GM12878 (cell line): ENCODE results near the gene PCLO. TPM values are rescaled to one million over a fixed set of nuclear protein-coding genes. Genes with fewer than 3 reads are reported as not detected.

ENCODE experiments used
- ATAC-seq: fragments of 200-7000 bp; cut with Tn5 transposase; 3 replicates; pipeline ENCODE4 v1.9.1; 2020; ENCODE audit warnings: mild to moderate bottlenecking, moderate library complexity
- BruUV-seq: library from RNA; stranded (reverse); fragments of 400-500 nt; replicated peaks from 2 replicates; lab custom pipeline; 2021; lab: Mats Ljungman, UMichigan
- CTCF ChIA-PET: fragments of 300-600 bp; sonication (Branson Sonifier 250); formaldehyde crosslinking; extraction: SDS; loops from one replicate; lab custom pipeline; 2021; ENCODE audit warnings: inconsistent platforms; lab: Yijun Ruan, JAX
- POLR2A ChIA-PET: fragments of 350-600 bp; formaldehyde crosslinking; extraction: SDS; loops from one replicate; lab custom pipeline; 2021; ENCODE audit warnings: inconsistent platforms; lab: Charles Lee
- RAD21 ChIA-PET: fragments of 300-600 bp; sonication (Branson Sonifier 250); formaldehyde crosslinking; loops from one replicate; lab custom pipeline; 2023; ENCODE audit warnings: antibody characterized with exemption; ENCODE audit not compliant: unreplicated experiment; lab: Charles Lee
- SMC1A ChIA-PET: fragments of 300-600 bp; sonication (Branson Sonifier 250); formaldehyde crosslinking; loops from one replicate; lab custom pipeline; 2023; ENCODE audit not compliant: unreplicated experiment, uncharacterized antibody; lab: Charles Lee
- DNase-seq: peaks from one replicate; pipeline ENCODE4 v3.0.0-alpha.2; 2011; ENCODE audit warnings: low read depth, low spot score
- FAIRE-seq: peaks from 3 replicates; lab custom pipeline; 2011; peaks lifted over from hg19 to GRCh38; lab: Jason Lieb, UNC
- H2AFZ ChIP-seq: 2 replicates; pipeline ENCODE4 v1.6.0; 2011; ENCODE audit warnings: low read depth, low read length, control low read depth; ENCODE audit not compliant: control insufficient read depth
- H3K27ac ChIP-seq: 2 replicates; pipeline ENCODE4 v1.5.1; 2011; ENCODE audit warnings: control low read depth; ENCODE audit not compliant: control insufficient read depth, insufficient read depth
- H3K27me3 ChIP-seq, 2 experiments: replicated peaks in 1 of 2; 2 replicates each; pipeline versions ENCODE4 v1.6.0 to v1.6.1; 2011; ENCODE audit warnings: low read length in 1 of 2; ENCODE audit not compliant: control insufficient read depth in 2 of 2, insufficient read depth in 2 of 2
- H3K36me3 ChIP-seq, 2 experiments: 2 replicates each; pipeline ENCODE4 v1.5.1; 2011; ENCODE audit warnings: low read length in 1 of 2; ENCODE audit not compliant: control insufficient read depth in 2 of 2, insufficient read depth in 2 of 2
- H3K4me1 ChIP-seq: 2 replicates; pipeline ENCODE4 v1.6.1; 2011; ENCODE audit warnings: mild to moderate bottlenecking, low read length, moderate library complexity, mixed read lengths; ENCODE audit not compliant: control insufficient read depth, insufficient read depth
- H3K4me2 ChIP-seq: 2 replicates; pipeline ENCODE4 v1.6.0; 2011; ENCODE audit warnings: control low read depth; ENCODE audit not compliant: control insufficient read depth, insufficient read depth
- H3K4me3 ChIP-seq: fragments of 200-600 bp; sonication (generic); 2 replicates; pipeline ENCODE4 v1.5.1; 2016
- H3K79me2 ChIP-seq: 2 replicates; pipeline ENCODE4 v1.6.0; 2011; ENCODE audit warnings: low read length; ENCODE audit not compliant: control insufficient read depth, insufficient read depth
- H3K9ac ChIP-seq: 2 replicates; pipeline ENCODE4 v1.8.0; 2011; ENCODE audit warnings: low read length, control low read depth, mixed read lengths; ENCODE audit not compliant: control insufficient read depth, insufficient read depth
- H3K9me3 ChIP-seq: replicated peaks from 3 replicates; pipeline ENCODE4 v1.5.1; 2011; ENCODE audit warnings: mild to moderate bottlenecking, low read length; ENCODE audit not compliant: control insufficient read depth, insufficient read depth
- H4K20me1 ChIP-seq: 2 replicates; pipeline ENCODE4 v1.6.0; 2011; ENCODE audit not compliant: control insufficient read depth, insufficient read depth
- KAT2A ChIP-seq: conservative IDR thresholded peaks from 2 replicates; pipeline ENCODE4 v1.6.1; 2011; ENCODE audit warnings: low read depth, low read length; ENCODE audit not compliant: control insufficient read depth
- MLLT1 ChIP-seq: fragments of 450-650 bp; IDR thresholded peaks from 2 replicates; pipeline ENCODE4 v1.6.1; 2016; ENCODE audit warnings: mild to moderate bottlenecking
- ZSCAN29 ChIP-seq: fragments of 450-650 bp; IDR thresholded peaks from 2 replicates; pipeline ENCODE4 v1.6.1; 2017; ENCODE audit warnings: mild to moderate bottlenecking, moderate library complexity
- WGBS: methylation state at CpG from one replicate; pipeline ENCODE4 v1.1.6; 2016; ENCODE audit warnings: low lambda C conversion rate; ENCODE audit not compliant: insufficient replicate concordance, insufficient coverage; ENCODE audit errors: missing lambda C conversion rate; 5-methylcytosine and 5-hydroxymethylcytosine counted together
- in situ Hi-C: fragments of 300-500 bp; cut with MboI; formaldehyde crosslinking; loops from 9 replicates; pipeline ENCODE4 v1.14.3; 2018; ENCODE audit warnings: mixed read lengths
- intact Hi-C: fragments of 100-400 bp; cut with micrococcal nuclease; formaldehyde crosslinking; loops from one replicate; pipeline ENCODE4 v1.14.2; 2022; ENCODE audit not compliant: unreplicated experiment
- polyA plus RNA-seq, 11 experiments: library from polyadenylated mRNA; depleted of rRNA in 4 of 11; unstranded in 6 of 11; stranded (reverse) in 5 of 11; fragments of >200 nt; fragmentation: Nextera tagmentation in 4 of 11; fragmentation: Illumina TruSeq in 1 of 11; extraction: Ambion mirVana in 4 of 11; extraction: Trizol in 1 of 11; gene quantifications; 1 replicate in 1 of 11; 2 replicates in 10 of 11; pipeline versions ENCODE4 v1.2.1 to v1.2.3, GENCODE V29; 2011 to 2016; ENCODE audit warnings: inconsistent platforms in 2 of 11, missing spikeins in 2 of 11, low read depth in 1 of 11
- total RNA-seq, 4 experiments: library from RNA; depleted of rRNA in 3 of 4; stranded (reverse); fragments of >200 nt in 3 of 4; fragmentation: Illumina TruSeq in 1 of 4; extraction: Trizol in 1 of 4; gene quantifications; 2 replicates each; pipeline versions ENCODE4 v1.2.1 to v1.2.3, GENCODE V29; 2013 to 2021
- TF ChIP-seq, protein P1 (sequence below): IDR thresholded peaks from 2 replicates; pipeline ENCODE4 v1.6.1; 2011; ENCODE audit warnings: borderline replicate concordance, low read depth, mild to moderate bottlenecking, moderate library complexity, low read length; ENCODE audit not compliant: insufficient read depth, poor library complexity, severe bottlenecking

The PCLO gene
- total and polyA plus RNA-seq, 10 of the 15 experiments (the other 5 are each of a cell fraction or from before 2014, with no cell fraction given): 0.01 to 0.08 (median 0.03) TPM; not detected in 6

DNA sequence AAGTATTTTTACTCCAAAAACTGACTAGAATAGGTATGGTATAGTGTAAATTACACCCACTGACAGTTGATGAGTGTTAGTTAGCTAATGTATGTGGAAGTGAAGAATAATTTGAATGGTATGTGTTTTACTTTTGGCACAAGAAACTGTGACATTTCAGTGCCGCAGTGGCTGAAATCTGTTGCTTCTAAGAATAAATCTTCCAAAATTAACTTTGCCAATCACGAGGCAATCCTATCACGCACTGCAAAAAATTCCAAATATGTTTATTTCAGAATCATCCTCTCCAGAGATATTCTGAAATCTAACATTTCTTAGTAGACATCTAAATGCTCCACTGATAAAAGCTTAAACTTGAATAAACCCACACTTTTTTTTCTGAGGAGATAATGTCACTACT lies 61.2 kb downstream of the PCLO start (continued):
- TF ChIP-seq ZSCAN29 (no peak), KAT2A (no peak)
- TF ChIP-seq, protein P1, sequence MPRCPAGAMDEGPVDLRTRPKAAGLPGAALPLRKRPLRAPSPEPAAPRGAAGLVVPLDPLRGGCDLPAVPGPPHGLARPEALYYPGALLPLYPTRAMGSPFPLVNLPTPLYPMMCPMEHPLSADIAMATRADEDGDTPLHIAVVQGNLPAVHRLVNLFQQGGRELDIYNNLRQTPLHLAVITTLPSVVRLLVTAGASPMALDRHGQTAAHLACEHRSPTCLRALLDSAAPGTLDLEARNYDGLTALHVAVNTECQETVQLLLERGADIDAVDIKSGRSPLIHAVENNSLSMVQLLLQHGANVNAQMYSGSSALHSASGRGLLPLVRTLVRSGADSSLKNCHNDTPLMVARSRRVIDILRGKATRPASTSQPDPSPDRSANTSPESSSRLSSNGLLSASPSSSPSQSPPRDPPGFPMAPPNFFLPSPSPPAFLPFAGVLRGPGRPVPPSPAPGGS: no peak

GRCh38 chr7:83096065-83096580 lies 66.6 kb downstream of the PCLO start:
- no peak overlapping the region for H3K27ac ChIP-seq
- CTCF ChIA-PET: no interaction called here
- no peak for TF ChIP-seq MLLT1
- TF ChIP-seq, all 136 proteins: peak for 0
- ChIA-PET POLR2A (no interaction called here), RAD21 (no interaction called here), SMC1A (no interaction called here)
- Histone ChIP-seq H3K27me3 (no peaks in the 10 kb centered on the region), H4K20me1 (no peaks in the 10 kb centered on the region), H3K4me3 (no peak overlapping the region), H3K9me3 (no peaks in the 10 kb centered on the region), H3K79me2 (no peaks in the 10 kb centered on the region), H2AFZ (no peak overlapping the region), H3K36me3 (no peaks in the 10 kb centered on the region), H3K4me1 (no peaks in the 10 kb centered on the region), H3K9ac (no peak overlapping the region), H3K4me2 (no peak overlapping the region)
- 0% methylated on average over 2 of the region's 2 CpGs for WGBS
- in situ Hi-C loops: no loop called here
- DNase-seq: no peak
- BruUV-seq: no TSS peak
- ATAC-seq: no peak
- intact Hi-C loops: no loop called here
- FAIRE-seq: no peak
